Colon (tissue), 2 donors: ENCODE measurements around the gene PLSCR1.

ENCODE experiments used
- FAIRE-seq: peaks from 2 replicates; lab custom pipeline; 2012; peaks lifted over from hg19 to GRCh38; lab: Jason Lieb, UNC
- donor health status: control.
- donor health status: control.

PLSCR1 gene

DNA sequence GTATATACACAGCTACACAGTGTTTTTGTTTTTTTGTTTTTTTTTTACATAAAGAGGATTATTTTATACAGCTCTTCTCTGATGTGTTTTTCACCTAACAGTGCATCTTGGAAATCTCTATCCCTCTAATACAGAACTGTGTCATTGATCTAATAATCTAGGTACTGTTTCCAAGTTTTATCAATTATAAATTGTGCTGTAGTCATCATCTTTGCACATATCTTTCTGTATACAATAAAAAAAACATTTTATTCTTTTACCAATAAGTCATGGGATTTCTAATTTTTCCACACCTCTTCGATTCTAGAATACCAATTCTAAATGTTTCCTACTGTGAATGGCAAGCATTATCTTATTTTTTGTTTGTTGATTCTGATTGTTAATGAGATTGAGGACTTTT, 73.4 kb downstream of the PLSCR1 start:
- no peak for FAIRE-seq

GRCh38 chr3:146470425-146470990, 73.9 kb downstream of the PLSCR1 start:
- FAIRE-seq = no peak

DNA sequence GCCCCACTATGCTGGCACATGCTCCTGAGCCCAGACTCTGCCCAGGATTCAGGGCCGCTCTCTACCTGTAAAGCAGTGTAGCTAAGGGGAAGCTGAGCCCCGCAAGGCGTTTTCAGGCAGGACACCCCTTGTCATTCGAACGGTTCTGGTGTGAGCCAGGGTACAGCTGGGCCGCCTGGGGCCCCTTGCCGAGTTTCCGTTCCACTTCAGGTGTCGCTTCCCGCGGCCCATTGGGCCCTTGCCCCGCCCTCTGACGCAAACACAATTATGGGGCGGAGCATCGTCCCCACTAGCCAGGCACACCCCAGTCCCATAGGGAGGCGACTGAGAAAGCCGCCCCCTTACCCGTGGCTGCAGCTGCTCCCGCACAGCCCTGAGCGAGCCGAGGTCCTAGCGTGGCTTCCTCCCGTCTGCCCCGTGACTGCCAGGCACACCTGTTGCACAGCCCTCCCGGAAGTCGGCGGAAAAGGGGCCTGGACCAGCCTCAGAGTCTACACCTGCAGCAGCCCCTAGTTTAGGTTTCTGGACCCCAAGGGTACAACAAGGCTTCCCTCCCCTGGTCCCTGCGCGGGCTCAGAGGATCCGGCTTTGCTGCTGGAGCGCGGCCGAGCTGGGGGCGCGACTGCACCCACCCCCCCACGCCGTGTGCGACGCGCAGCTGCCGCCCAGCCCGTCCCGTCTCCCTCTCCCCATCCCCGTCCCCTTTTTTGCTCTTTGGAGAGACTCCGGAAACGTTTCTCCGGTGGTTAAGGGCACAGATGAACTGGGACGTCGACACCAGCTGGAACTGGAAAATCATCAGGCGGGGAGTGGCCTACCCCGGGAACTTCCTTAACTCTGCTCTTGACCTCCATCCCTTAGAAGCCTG, 75.0 kb downstream of the PLSCR1 start, which contains the start of gene PLSCR2:
Gene PLSCR2 (minus strand): TSS at position 412 of the 868 bp plus-strand sequence. CDS start 9,657 bp downstream, outside the sequence.
- FAIRE-seq = no peak

DNA sequence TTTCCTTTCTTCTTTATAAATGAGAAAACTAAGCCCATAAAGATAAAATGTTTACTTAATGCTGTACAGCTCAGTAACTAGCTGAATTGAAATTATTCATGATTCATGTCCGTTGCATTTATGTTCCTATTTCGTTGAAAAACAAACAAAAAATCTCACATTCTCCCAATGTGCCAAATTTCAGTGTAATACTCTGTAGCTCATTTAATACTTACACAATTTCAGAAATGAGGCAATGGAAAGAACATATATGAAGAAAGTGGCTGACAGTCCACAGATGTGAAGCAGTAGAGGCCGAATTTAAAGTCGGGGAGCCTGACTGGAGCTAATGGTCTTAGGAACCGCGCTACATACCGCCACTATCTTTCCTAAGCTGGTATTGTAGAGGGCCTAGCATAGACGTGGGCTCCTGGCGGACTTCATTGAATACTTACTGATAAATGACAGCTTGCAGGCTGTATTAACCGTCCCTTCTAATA, 75.7 kb downstream of the PLSCR1 start:
- FAIRE-seq = no peak

DNA sequence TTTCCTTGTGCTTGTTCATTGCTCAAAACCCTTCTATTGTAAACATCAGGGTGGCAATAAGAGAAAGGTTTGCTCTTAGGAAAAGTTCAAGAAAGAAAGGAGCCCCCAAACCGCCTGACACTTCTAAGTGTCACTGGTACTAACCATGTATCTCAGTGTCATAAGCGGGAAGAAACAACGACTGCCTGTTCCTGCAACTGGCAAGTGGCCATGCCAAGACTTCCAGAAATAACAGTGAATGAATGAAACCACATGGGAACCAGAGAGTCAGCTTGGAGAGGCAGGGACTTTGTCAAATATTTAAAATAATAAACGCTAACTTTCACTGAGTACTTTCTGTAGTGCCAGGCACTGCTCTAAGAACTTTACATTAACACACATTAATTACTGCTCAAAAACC, 76.2 kb downstream of the PLSCR1 start:
- no peak for FAIRE-seq

DNA sequence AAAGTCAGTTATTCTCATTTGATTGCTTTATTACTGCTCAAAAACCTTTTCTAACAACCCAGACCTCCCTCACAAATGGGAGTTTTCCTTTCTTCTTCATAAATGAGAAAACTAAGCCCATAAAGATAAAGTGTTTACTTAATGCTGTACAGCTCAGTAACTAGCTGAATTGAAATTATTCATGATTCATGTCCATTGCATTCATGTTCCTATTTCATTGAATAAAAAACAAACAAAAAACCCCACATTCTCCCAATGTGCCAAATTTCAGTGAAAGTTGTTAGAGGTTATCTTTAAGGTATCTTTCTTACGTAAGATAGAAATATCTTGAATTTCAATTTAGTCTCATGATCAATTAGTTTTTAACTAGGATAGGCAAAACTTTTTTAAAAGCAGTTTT, 77.8 kb downstream of the PLSCR1 start:
- peak; percentile 33 for FAIRE-seq

- no peak for FAIRE-seq
Observed at GRCh38 chr3:146465693-146466465, 78.5 kb downstream of the PLSCR1 start.
